ENCODE data around the gene DIAPH2. TPM values are rescaled to one million over a fixed set of nuclear protein-coding genes. Genes with fewer than 3 reads are reported as not detected.
"Not testable (repeated sequence)": the region's sequence is repeated elsewhere in the genome, so short reads cannot be mapped to it uniquely, and the experiment has no call there.

DIAPH2 gene
- total RNA-seq, 2 donors from 2014 or later = 15.2 to 23.3 TPM

DNA sequence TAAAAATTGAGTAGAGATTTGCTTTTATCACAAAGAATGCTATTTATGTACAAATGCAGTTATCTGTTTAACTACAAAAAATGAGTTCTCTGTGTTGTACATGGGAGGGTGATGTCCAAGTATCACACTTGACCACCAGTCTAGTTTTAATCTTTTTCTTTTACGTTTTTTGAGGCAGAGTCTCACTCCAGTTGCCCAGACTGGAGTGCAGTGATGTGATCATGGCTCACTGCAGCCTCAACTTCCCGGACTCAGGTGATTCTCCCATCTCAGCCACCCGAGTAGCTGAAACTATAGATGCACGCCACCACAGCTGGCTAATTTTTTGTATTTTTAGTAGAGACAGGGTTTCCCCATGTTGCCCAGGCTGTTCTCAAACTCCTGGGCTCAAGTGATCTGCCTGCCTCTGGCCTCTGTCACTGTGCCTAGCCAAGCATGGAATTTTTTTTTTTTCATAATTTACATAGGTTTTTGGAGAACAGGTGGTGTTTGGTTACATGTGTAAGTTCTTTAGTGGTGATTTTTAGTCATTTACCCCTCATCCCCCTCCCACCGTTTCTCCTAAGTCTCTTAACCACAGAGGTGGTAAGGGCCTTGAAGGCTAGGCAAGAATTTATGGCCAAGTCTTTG, 151.1 kb downstream of the DIAPH2 start:
- intact Hi-C loops (cut with DNase I) = no loop called here
- H3K4me3 ChIP-seq = no peak overlapping the region
- 82 to 92% methylated on average over 5 of the region's 5 CpGs for WGBS, 2 donors

DNA sequence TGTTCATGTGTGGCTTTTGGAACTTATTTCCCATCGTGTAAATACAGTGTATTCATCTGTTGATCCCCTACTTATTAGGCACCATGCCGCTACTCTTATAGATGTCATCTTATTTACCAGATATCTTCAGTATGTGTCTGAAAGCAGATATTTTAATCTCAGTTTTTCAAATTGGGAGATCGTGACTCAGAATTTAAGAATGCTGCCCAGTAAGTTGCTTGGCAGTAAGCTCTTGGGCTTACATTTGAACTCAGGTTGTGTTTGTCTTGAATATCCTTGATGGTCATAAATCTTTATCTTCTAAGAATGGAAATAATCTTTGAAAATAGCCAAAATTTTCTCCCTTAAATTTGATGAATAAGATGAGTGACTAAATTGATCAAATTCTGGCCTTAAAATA, 153.2 kb downstream of the DIAPH2 start:
- Histone ChIP-seq H3K27ac (no peak overlapping the region), H3K4me3 (no peak overlapping the region), H3K4me1 (no peaks in the 10 kb centered on the region), H3K27me3 (no peaks in the 10 kb centered on the region), H3K9me3 (no peaks in the 10 kb centered on the region), H3K36me3 (replicated peaks in 1 of 2; ENCODE audit: insufficient read depth in 1 of 2, low read depth in 2 of 2) (no peaks in the 10 kb centered on the region)
- TF ChIP-seq POLR2A (IDR thresholded peaks at IDR 0.05) = no peak
- TF ChIP-seq, protein P1, sequence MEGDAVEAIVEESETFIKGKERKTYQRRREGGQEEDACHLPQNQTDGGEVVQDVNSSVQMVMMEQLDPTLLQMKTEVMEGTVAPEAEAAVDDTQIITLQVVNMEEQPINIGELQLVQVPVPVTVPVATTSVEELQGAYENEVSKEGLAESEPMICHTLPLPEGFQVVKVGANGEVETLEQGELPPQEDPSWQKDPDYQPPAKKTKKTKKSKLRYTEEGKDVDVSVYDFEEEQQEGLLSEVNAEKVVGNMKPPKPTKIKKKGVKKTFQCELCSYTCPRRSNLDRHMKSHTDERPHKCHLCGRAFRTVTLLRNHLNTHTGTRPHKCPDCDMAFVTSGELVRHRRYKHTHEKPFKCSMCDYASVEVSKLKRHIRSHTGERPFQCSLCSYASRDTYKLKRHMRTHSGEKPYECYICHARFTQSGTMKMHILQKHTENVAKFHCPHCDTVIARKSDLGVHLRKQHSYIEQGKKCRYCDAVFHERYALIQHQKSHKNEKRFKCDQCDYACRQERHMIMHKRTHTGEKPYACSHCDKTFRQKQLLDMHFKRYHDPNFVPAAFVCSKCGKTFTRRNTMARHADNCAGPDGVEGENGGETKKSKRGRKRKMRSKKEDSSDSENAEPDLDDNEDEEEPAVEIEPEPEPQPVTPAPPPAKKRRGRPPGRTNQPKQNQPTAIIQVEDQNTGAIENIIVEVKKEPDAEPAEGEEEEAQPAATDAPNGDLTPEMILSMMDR (IDR thresholded peaks at IDR 0.05) = no peak
- WGBS, 2 donors = 84 to 87% methylated on average over 3 of the region's 3 CpGs
- DNase-seq = no peak
- intact Hi-C loops (cut with DNase I) = no loop called here
- ATAC-seq = no peak

More for the DNA sequence above, 151.1 kb downstream of the DIAPH2 start:
- H3K4me1 ChIP-seq = no peaks in the 10 kb centered on the region
- ATAC-seq (no peak), DNase-seq (no peak)
- H3K27me3 ChIP-seq = no peaks in the 10 kb centered on the region
- H3K36me3 ChIP-seq (replicated peaks in 1 of 2; ENCODE audit: insufficient read depth in 1 of 2, low read depth in 2 of 2) = no peaks in the 10 kb centered on the region
- no peak overlapping the region for H3K27ac ChIP-seq
- no peaks in the 10 kb centered on the region for H3K9me3 ChIP-seq
- TF ChIP-seq POLR2A (IDR thresholded peaks at IDR 0.05) = no peak
- TF ChIP-seq, protein P1 (IDR thresholded peaks at IDR 0.05) = no peak

DNA sequence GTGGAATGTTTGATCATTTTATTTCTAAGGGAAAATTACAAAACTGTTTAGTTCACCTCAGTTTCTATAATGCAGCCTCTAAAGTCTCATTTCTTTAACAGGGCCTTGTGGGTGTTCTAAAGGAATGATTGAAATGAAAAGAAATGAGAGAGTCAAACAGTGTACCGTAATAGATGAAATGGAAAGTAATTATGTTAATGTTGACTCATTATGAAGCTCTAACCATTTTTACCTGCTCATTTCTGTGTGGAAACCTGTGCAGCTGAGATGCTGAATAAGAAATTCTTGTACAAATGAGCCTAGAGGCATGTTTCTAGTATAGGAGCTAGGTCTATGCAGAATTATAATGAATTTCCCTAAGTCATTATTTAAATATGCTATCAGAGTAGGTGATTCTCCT, 153.9 kb downstream of the DIAPH2 start:
- H3K36me3 ChIP-seq (replicated peaks in 1 of 2; ENCODE audit: insufficient read depth in 1 of 2, low read depth in 2 of 2) = no peaks in the 10 kb centered on the region
- H3K4me3 ChIP-seq = no peak overlapping the region
- H3K9me3 ChIP-seq = no peaks in the 10 kb centered on the region
- TF ChIP-seq, protein P1 (IDR thresholded peaks at IDR 0.05) = no peak
- no peak for TF ChIP-seq POLR2A (IDR thresholded peaks at IDR 0.05)
- WGBS, 2 donors = 76 to 83% methylated on average over 1 of the region's 1 CpG
- DNase-seq = no peak
- H3K4me1 ChIP-seq = no peaks in the 10 kb centered on the region
- H3K27me3 ChIP-seq = no peaks in the 10 kb centered on the region
- no peak overlapping the region for H3K27ac ChIP-seq
- ATAC-seq = no peak
- intact Hi-C loops (cut with DNase I) = no loop called here

DNA sequence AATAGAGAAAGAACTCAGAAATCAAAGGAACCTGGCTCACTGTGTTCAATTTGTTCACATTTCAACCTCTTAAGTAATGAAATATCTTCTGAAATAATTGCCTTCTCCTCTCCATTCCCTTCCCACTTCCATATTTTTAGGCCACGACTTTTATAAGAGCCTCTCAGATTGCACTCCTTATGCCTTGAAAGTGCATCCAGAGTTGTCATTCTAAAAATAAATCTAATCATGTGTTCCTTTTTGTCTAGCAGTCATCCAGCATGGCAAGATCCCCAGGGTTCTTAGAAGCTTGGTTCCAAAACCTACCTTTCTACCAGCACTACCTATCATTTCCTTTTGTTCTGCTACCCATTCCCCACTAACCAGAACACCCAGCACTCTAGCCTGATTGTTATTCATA, 156.7 kb downstream of the DIAPH2 start:
- no peak for TF ChIP-seq POLR2A (IDR thresholded peaks at IDR 0.05)
- TF ChIP-seq, protein P1 (IDR thresholded peaks at IDR 0.05) = no peak
- Histone ChIP-seq H3K9me3 (no peaks in the 10 kb centered on the region), H3K36me3 (replicated peaks in 1 of 2; ENCODE audit: insufficient read depth in 1 of 2, low read depth in 2 of 2) (no peaks in the 10 kb centered on the region), H3K27ac (no peak overlapping the region), H3K27me3 (no peaks in the 10 kb centered on the region), H3K4me3 (no peak overlapping the region), H3K4me1 (no peaks in the 10 kb centered on the region)
- DNase-seq (no peak), ATAC-seq (no peak)
- intact Hi-C loops (cut with DNase I) = no loop called here
- WGBS, 2 donors = 85 to 88% methylated on average over 1 of the region's 1 CpG

DNA sequence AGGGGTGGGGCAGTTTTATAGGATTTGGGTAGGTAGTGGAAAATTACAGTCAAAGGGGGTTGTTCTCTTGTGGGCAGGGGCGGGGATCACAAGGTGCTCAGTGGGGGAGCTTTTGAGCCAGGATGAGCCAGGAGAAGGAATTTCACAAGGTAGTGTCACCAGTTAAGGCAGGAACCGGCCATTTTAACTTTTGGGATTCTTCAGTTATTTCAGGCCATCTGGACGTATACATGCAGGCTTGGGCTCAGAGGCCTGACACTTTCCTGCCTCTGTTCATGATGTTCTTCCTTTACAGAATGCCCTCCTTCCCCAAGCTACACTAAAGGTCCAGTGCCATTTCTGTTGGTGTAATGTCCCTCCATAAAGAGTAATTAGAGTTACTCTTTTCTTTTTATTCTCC, 157.2 kb downstream of the DIAPH2 start:
- H3K27me3 ChIP-seq; ATAC-seq; H3K9me3 ChIP-seq; DNase-seq; H3K27ac ChIP-seq; H3K36me3 ChIP-seq (replicated peaks in 1 of 2; ENCODE audit: insufficient read depth in 1 of 2, low read depth in 2 of 2); intact Hi-C loops (cut with DNase I); H3K4me3 ChIP-seq; H3K4me1 ChIP-seq: not testable (repeated sequence)
- 88 to 96% methylated on average over 3 of the region's 3 CpGs for WGBS, 2 donors

Data from body of pancreas (tissue), 4 donors.